Pancreas (tissue), 10 donors: ENCODE data around the gene RPP38. TPM values are rescaled to one million over a fixed set of nuclear protein-coding genes. Genes with fewer than 3 reads are reported as not detected.
A peak's percentile ranks its signal among the peaks of the same experiment; 100 is the strongest.

Experiments used
- ATAC-seq, 4 donors: fragments of 200-7000 bp; cut with Tn5 transposase; one replicate each; pipeline versions ENCODE4 v1.8.0 to v1.9.1; 2020; ENCODE audit warnings: mild to moderate bottlenecking in 4 of 4, moderate library complexity in 4 of 4
- DNase-seq, 6 donors: peaks; one replicate each; pipeline ENCODE4 v3.0.0-alpha.2; 2020
- FAIRE-seq: peaks from 2 replicates; lab custom pipeline; 2012; peaks lifted over from hg19 to GRCh38; lab: Jason Lieb, UNC
- H3K27ac ChIP-seq, 4 donors: fragments of 200-600 bp; sonication (generic); 1 replicate in 3 of 4; 2 replicates in 1 of 4; pipeline versions ENCODE4 v1.5.0 to v1.8.0; 2020
- H3K27me3 ChIP-seq, 4 donors: fragments of 200-600 bp; one replicate each; pipeline ENCODE4 v1.8.0; 2021
- H3K36me3 ChIP-seq, 3 donors: fragments of 200-600 bp; sonication (generic) in 1 of 3; one replicate each; pipeline versions ENCODE4 v1.5.0 to v1.8.0; 2020 to 2021
- H3K4me1 ChIP-seq, 3 donors: fragments of 200-600 bp; one replicate each; pipeline ENCODE4 v1.8.0; 2021
- H3K4me3 ChIP-seq, 4 donors: fragments of 200-600 bp; sonication (generic) in 2 of 4; one replicate each; pipeline versions ENCODE4 v1.5.0 to v1.8.0; 2020 to 2021
- H3K9me3 ChIP-seq, 4 donors: fragments of 200-600 bp; one replicate each; pipeline ENCODE4 v1.8.0; 2021
- CTCF ChIP-seq, 4 donors: fragments of 200-600 bp; sonication (generic) in 3 of 4; IDR thresholded peaks; one replicate each; pipeline versions ENCODE4 v1.5.0 to v1.8.0; 2021; ENCODE audit warnings: antibody characterized with exemption in 4 of 4
- WGBS, 2 donors: extraction: QIAGEN DNeasy Blood & Tissue Kit; methylation state at CpG; one replicate each; pipeline ENCODE4 v1.1.7; 2013; 5-methylcytosine and 5-hydroxymethylcytosine counted together
- intact Hi-C, 3 donors: fragments of 100-400 bp; cut with DNase I; formaldehyde crosslinking; loops; one replicate each; pipeline versions ENCODE4 v1.11.1 to v1.14.2; 2022
- polyA plus RNA-seq, 2 donors: library from polyadenylated mRNA; stranded (reverse); fragments of 200-250 nt; gene quantifications; one replicate each; pipeline ENCODE4 v1.2.3, GENCODE V29; 2013
- total RNA-seq, 6 donors: library from RNA; stranded (reverse); fragmentation: NEBNext Ultra II Directional in 4 of 6; extraction: Animal tissue kit (Norgen Biotek cat#: 25700) in 4 of 6; gene quantifications; one replicate each; pipeline versions ENCODE4 v1.2.1 to v1.2.4, GENCODE V29; 2021 to 2023
- donor health status: healthy with polysubstance abuse.
- donor health status: DM: no; HTN: no; CAD: no; lungs with moderate emphysema.
- donor health status: DM: no; HTN: no; CAD: no.
- donor health status: control.
- donor health status: control.
- donor health status: Bipolar disorder and iron deficiency.
- donor health status: DM: yes; HTN: yes; CAD: no.
- donor health status: DM: no; HTN: no; CAD: no.
- donor health status: DM: no; HTN: no; CAD: no.
- donor health status: DM: yes; HTN: yes; CAD: no.

RPP38 gene
- total and polyA plus RNA-seq, 8 donors, result 4.0 to 14.9 (median 6.9) TPM

- H3K27ac ChIP-seq, result no peak overlapping the region
- no peaks in the 10 kb centered on the region for H3K27me3 ChIP-seq
Observed at GRCh38 chr10:15099886-15100285, 2.7 kb downstream of the RPP38 start.

GRCh38 chr10:15103513-15103912 lies 6.4 kb downstream of the RPP38 start:
- no peak for TF ChIP-seq CTCF (IDR thresholded peaks at IDR 0.05)
- peaks cover 0 to 13% (median 9%) of the 10 kb centered on the region in 3 donors for H3K4me1 ChIP-seq
- H3K36me3 ChIP-seq, result peaks cover 0 to 25% (median 0%) of the 10 kb centered on the region in 3 donors
- WGBS, 2 donors, result 91 to 96% methylated on average over 9 of the region's 9 CpGs
- H3K4me3 ChIP-seq, result no peak overlapping the region
- H3K9me3 ChIP-seq, result no peaks in the 10 kb centered on the region
- intact Hi-C loops, result no loop called here
- H3K27me3 ChIP-seq, result no peaks in the 10 kb centered on the region
- DNase-seq (no peak), FAIRE-seq (no peak), ATAC-seq (no peak)
- H3K27ac ChIP-seq, result no peak overlapping the region

More at GRCh38 chr10:15099886-15100285, 2.7 kb downstream of the RPP38 start:
- no peak for TF ChIP-seq CTCF (IDR thresholded peaks at IDR 0.05)
- H3K4me1 ChIP-seq, result peaks cover 0 to 21% (median 16%) of the 10 kb centered on the region in 3 donors
- H3K4me3 ChIP-seq, result no peak overlapping the region
- no peak for DNase-seq
- H3K36me3 ChIP-seq, result peaks cover 0 to 14% (median 0%) of the 10 kb centered on the region in 3 donors
- intact Hi-C loops, result no loop called here
- ATAC-seq, result no peak
- no peak for FAIRE-seq
- no peaks in the 10 kb centered on the region for H3K9me3 ChIP-seq
- WGBS, 2 donors, result 44 to 56% methylated on average over 4 of the region's 4 CpGs

GRCh38 chr10:15106352-15107013 lies 9.3 kb downstream of the RPP38 start:
- H3K4me3 ChIP-seq, result no peak overlapping the region
- no peaks in the 10 kb centered on the region for H3K9me3 ChIP-seq
- no peaks in the 10 kb centered on the region for H3K27me3 ChIP-seq
- TF ChIP-seq CTCF (IDR thresholded peaks at IDR 0.05), result peak; percentile 68 to 84 (median 78)
- H3K27ac ChIP-seq, result no peak overlapping the region
- 47% methylated on average over 8 of the region's 8 CpGs for WGBS, 2 donors
- FAIRE-seq (no peak), ATAC-seq (peak; percentile 93 to 97 (median 94)), DNase-seq (peak in 5 of 6 donors; percentile 31 to 83 (median 64))
- H3K4me1 ChIP-seq, result no peaks in the 10 kb centered on the region
- peaks cover 0 to 32% (median 0%) of the 10 kb centered on the region in 3 donors for H3K36me3 ChIP-seq
- intact Hi-C loops, result no loop called here

- DNase-seq (no peak), FAIRE-seq (no peak), ATAC-seq (no peak)
- Histone ChIP-seq H3K27ac (no peak overlapping the region), H3K36me3 (peaks cover 0 to 15% (median 0%) of the 10 kb centered on the region in 3 donors), H3K4me3 (no peak overlapping the region), H3K4me1 (no peaks in the 10 kb centered on the region), H3K9me3 (no peaks in the 10 kb centered on the region), H3K27me3 (no peaks in the 10 kb centered on the region)
- no peak for TF ChIP-seq CTCF (IDR thresholded peaks at IDR 0.05)
- intact Hi-C loops, result no loop called here
- 95 to 97% methylated on average over 13 of the region's 13 CpGs for WGBS, 2 donors
Observed at GRCh38 chr10:15112657-15113056, 15.5 kb downstream of the RPP38 start.

- Histone ChIP-seq H3K4me3 (no peak overlapping the region), H3K4me1 (no peaks in the 10 kb centered on the region), H3K27me3 (no peaks in the 10 kb centered on the region), H3K9me3 (no peaks in the 10 kb centered on the region), H3K27ac (no peak overlapping the region), H3K36me3 (peaks cover 0 to 18% (median 0%) of the 10 kb centered on the region in 3 donors)
- DNase-seq (no peak), FAIRE-seq (no peak), ATAC-seq (no peak)
- TF ChIP-seq CTCF (IDR thresholded peaks at IDR 0.05), result no peak
- intact Hi-C loops, result no loop called here
- WGBS, 2 donors, result 92 to 97% methylated on average over 4 of the region's 4 CpGs
Observed at GRCh38 chr10:15113766-15114165, 16.6 kb downstream of the RPP38 start.
